ENCODE data around the gene FAH.
"Not testable (repeated sequence)": the region's sequence is repeated elsewhere in the genome, so short reads cannot be mapped to it uniquely, and the experiment has no call there.

FAH gene

GRCh38 chr15:80153900-80154299 lies 1.1 kb downstream of the FAH start:
- Histone ChIP-seq H3K27ac (ENCODE audit: low read length) (peak overlapping the region; percentile 61; the same call in 1 of the 2 replicates), H3K27me3 (ENCODE audit: insufficient read depth, low read length, poor library complexity) (no peaks in the 10 kb centered on the region), H3K9me3 (ENCODE audit: insufficient read depth, low read length, severe bottlenecking) (no peaks in the 10 kb centered on the region), H3K79me2 (ENCODE audit: insufficient read depth, low read length) (no peaks in the 10 kb centered on the region), H4K20me1 (ENCODE audit: insufficient read depth, low read length) (no peaks in the 10 kb centered on the region), H3K4me2 (ENCODE audit: insufficient read depth, low read length) (peak overlapping the region; percentile 98), H3K4me1 (ENCODE audit: insufficient read depth, low read length) (peaks cover 18% of the 10 kb centered on the region), H2AFZ (ENCODE audit: low read depth, low read length) (no peak overlapping the region; the same call in 1 of the 2 replicates), H3K4me3 (ENCODE audit: low read depth in 1 of 2, low read length in 2 of 2) (peak overlapping the region in 1 of 2 experiments; percentile 89; a peak in 2 of 4 replicates), H3K9ac (ENCODE audit: low read depth, low read length) (peak overlapping the region; percentile 65), H3K36me3 (ENCODE audit: insufficient read depth, low read length) (no peaks in the 10 kb centered on the region)
- DNase-seq: no peak
- no peak for TF ChIP-seq EZH2 (IDR thresholded peaks at IDR 0.05; ENCODE audit: borderline replicate concordance, low read depth, low read length, severe bottlenecking)
- TF ChIP-seq, protein P1, sequence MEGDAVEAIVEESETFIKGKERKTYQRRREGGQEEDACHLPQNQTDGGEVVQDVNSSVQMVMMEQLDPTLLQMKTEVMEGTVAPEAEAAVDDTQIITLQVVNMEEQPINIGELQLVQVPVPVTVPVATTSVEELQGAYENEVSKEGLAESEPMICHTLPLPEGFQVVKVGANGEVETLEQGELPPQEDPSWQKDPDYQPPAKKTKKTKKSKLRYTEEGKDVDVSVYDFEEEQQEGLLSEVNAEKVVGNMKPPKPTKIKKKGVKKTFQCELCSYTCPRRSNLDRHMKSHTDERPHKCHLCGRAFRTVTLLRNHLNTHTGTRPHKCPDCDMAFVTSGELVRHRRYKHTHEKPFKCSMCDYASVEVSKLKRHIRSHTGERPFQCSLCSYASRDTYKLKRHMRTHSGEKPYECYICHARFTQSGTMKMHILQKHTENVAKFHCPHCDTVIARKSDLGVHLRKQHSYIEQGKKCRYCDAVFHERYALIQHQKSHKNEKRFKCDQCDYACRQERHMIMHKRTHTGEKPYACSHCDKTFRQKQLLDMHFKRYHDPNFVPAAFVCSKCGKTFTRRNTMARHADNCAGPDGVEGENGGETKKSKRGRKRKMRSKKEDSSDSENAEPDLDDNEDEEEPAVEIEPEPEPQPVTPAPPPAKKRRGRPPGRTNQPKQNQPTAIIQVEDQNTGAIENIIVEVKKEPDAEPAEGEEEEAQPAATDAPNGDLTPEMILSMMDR (IDR thresholded peaks at IDR 0.05; ENCODE audit: borderline replicate concordance, extremely low read depth, low read length, poor library complexity, severe bottlenecking): no peak
- ATAC-seq (ENCODE audit: insufficient read depth, low read depth): no peak

DNA sequence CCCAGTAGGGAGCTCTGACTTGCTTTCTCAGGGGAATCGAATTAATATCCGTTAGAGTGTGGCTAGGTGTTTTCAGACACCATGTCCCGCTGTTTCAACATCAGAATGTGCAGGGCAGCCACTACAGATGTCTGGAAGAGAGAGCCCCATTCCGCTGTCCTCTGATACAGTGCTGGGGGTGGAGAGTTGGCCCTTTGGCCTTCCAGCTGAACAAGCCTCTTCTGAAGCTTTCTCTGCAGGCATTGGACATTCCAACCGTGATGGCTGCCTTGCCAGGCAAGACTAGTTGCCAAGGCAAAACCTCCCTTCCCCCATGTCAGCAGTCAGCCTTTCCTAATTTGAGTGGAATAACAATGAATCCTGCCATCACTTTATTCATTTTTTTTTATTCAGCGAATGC lies 1.5 kb downstream of the FAH start:
- ATAC-seq (ENCODE audit: insufficient read depth, low read depth) (no peak), DNase-seq (no peak)
- H3K36me3 ChIP-seq (ENCODE audit: insufficient read depth, low read length): peaks cover 1% of the 10 kb centered on the region; the same call in 1 of the 2 replicates
- peak overlapping the region; percentile 98 for H3K4me2 ChIP-seq (ENCODE audit: insufficient read depth, low read length)
- H2AFZ ChIP-seq (ENCODE audit: low read depth, low read length): no peak overlapping the region
- TF ChIP-seq EZH2 (IDR thresholded peaks at IDR 0.05; ENCODE audit: borderline replicate concordance, low read depth, low read length, severe bottlenecking): no peak
- TF ChIP-seq, protein P1 (IDR thresholded peaks at IDR 0.05; ENCODE audit: borderline replicate concordance, extremely low read depth, low read length, poor library complexity, severe bottlenecking): no peak
- H3K4me1 ChIP-seq (ENCODE audit: insufficient read depth, low read length): peaks cover 18% of the 10 kb centered on the region
- no peaks in the 10 kb centered on the region for H3K79me2 ChIP-seq (ENCODE audit: insufficient read depth, low read length)
- H3K9me3 ChIP-seq (ENCODE audit: insufficient read depth, low read length, severe bottlenecking): no peaks in the 10 kb centered on the region
- peak overlapping the region in 1 of 2 experiments; percentile 89; a peak in 2 of 4 replicates for H3K4me3 ChIP-seq (ENCODE audit: low read depth in 1 of 2, low read length in 2 of 2)
- no peak overlapping the region; the same call in 1 of the 2 replicates for H3K9ac ChIP-seq (ENCODE audit: low read depth, low read length)
- H3K27ac ChIP-seq (ENCODE audit: low read length): no peak overlapping the region
- H4K20me1 ChIP-seq (ENCODE audit: insufficient read depth, low read length): no peaks in the 10 kb centered on the region
- no peaks in the 10 kb centered on the region for H3K27me3 ChIP-seq (ENCODE audit: insufficient read depth, low read length, poor library complexity)

- TF ChIP-seq EZH2 (IDR thresholded peaks at IDR 0.05; ENCODE audit: borderline replicate concordance, low read depth, low read length, severe bottlenecking): no peak
- TF ChIP-seq, protein P1 (IDR thresholded peaks at IDR 0.05; ENCODE audit: borderline replicate concordance, extremely low read depth, low read length, poor library complexity, severe bottlenecking): no peak
- Histone ChIP-seq H4K20me1 (ENCODE audit: insufficient read depth, low read length) (no peaks in the 10 kb centered on the region), H3K9me3 (ENCODE audit: insufficient read depth, low read length, severe bottlenecking) (no peaks in the 10 kb centered on the region), H2AFZ (ENCODE audit: low read depth, low read length) (no peak overlapping the region), H3K4me3 (ENCODE audit: low read depth in 1 of 2, low read length in 2 of 2) (no peak overlapping the region), H3K36me3 (ENCODE audit: insufficient read depth, low read length) (peaks cover 8% of the 10 kb centered on the region; the same call in 1 of the 2 replicates), H3K4me1 (ENCODE audit: insufficient read depth, low read length) (peaks cover 23% of the 10 kb centered on the region), H3K9ac (ENCODE audit: low read depth, low read length) (no peak overlapping the region), H3K27me3 (ENCODE audit: insufficient read depth, low read length, poor library complexity) (no peaks in the 10 kb centered on the region), H3K27ac (ENCODE audit: low read length) (no peak overlapping the region), H3K4me2 (ENCODE audit: insufficient read depth, low read length) (peak overlapping the region; percentile 5; the same call in 1 of the 2 replicates), H3K79me2 (ENCODE audit: insufficient read depth, low read length) (no peaks in the 10 kb centered on the region)
- DNase-seq (no peak), ATAC-seq (ENCODE audit: insufficient read depth, low read depth) (no peak)
Measured at GRCh38 chr15:80155001-80155377, 2.2 kb downstream of the FAH start.

DNA sequence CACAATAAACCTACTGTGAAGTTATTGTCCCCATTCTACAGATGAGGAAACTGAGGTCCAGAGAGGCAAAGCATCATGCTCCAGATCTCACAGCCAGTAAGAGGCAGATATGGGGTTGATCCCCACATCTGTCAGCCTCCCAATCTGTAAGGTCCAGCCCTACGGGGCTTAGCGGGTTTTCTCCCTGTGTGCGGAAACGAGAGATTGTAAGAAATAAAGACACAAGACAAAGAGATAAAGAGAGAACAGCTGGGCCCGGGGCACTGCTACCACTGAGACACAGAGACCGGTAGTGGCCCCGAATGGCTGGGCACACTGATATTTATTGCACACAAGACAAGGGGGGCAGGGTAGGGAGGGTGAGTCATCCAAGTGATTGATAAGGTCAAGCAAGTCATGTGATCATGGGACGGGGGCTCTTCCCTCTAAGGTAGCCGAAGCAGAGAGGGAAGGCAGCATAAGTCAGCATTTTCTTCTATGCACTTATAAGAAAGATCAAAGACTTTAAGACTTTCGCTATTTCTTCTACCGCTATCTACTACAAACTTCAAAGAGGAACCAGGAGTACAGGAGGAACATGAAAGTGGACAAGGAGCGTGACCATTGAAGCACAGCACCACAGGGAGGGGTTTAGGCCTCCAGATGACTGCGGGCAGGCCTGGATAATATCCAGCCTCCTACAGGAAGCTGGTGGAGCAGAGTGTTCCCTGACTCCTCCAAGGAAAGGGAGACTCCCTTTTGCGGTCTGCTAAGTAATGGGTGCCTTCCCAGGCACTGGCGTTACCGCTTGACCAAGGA lies 2.8 kb downstream of the FAH start:
- H2AFZ ChIP-seq (ENCODE audit: low read depth, low read length); H3K79me2 ChIP-seq (ENCODE audit: insufficient read depth, low read length); DNase-seq; H3K36me3 ChIP-seq (ENCODE audit: insufficient read depth, low read length); H3K4me2 ChIP-seq (ENCODE audit: insufficient read depth, low read length); H3K4me3 ChIP-seq (ENCODE audit: low read depth in 1 of 2, low read length in 2 of 2); H3K9me3 ChIP-seq (ENCODE audit: insufficient read depth, low read length, severe bottlenecking); H4K20me1 ChIP-seq (ENCODE audit: insufficient read depth, low read length); ATAC-seq (ENCODE audit: insufficient read depth, low read depth); H3K27me3 ChIP-seq (ENCODE audit: insufficient read depth, low read length, poor library complexity); H3K27ac ChIP-seq (ENCODE audit: low read length); H3K9ac ChIP-seq (ENCODE audit: low read depth, low read length): not testable (repeated sequence)
- peaks cover 29% of the 10 kb centered on the region for H3K4me1 ChIP-seq (ENCODE audit: insufficient read depth, low read length)
